ENCODE measurements around the gene WAS. TPM values are rescaled to one million over a fixed set of nuclear protein-coding genes. Genes with fewer than 3 reads are reported as not detected.

Gene WAS
- total and polyA plus RNA-seq, 2 of the 8 experiments (the other 6 are each of a cell fraction or from before 2014, with no cell fraction given), result 0.63 to 0.65 TPM

DNA sequence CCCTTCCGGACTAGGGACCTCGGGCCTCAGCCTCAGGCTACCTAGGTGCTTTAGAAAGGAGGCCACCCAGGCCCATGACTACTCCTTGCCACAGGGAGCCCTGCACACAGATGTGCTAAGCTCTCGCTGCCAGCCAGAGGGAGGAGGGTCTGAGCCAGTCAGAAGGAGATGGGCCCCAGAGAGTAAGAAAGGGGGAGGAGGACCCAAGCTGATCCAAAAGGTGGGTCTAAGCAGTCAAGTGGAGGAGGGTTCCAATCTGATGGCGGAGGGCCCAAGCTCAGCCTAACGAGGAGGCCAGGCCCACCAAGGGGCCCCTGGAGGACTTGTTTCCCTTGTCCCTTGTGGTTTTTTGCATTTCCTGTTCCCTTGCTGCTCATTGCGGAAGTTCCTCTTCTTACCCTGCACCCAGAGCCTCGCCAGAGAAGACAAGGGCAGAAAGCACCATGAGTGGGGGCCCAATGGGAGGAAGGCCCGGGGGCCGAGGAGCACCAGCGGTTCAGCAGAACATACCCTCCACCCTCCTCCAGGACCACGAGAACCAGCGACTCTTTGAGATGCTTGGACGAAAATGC is at the start of gene WAS (continued):
- TF ChIP-seq BRCA1 (IDR thresholded peaks at IDR 0.05; ENCODE audit: low read depth, low read length), result no peak
- TF ChIP-seq PHF8 (conservative IDR thresholded peaks at IDR 0.05; ENCODE audit: low read depth, low read length), result no peak
- no peak for TF ChIP-seq CHD1 (IDR thresholded peaks at IDR 0.05; ENCODE audit: low read depth, low read length)
- no peak for TF ChIP-seq TEAD4 (IDR thresholded peaks at IDR 0.05; ENCODE audit: low read depth, low read length)
- no peak for TF ChIP-seq ZNF274 (IDR thresholded peaks at IDR 0.05; ENCODE audit: borderline replicate concordance, extremely low read depth, low read length)
- no peak for TF ChIP-seq SIX5 (IDR thresholded peaks at IDR 0.05; ENCODE audit: low read depth, low read length)
- TF ChIP-seq CTCF (IDR thresholded peaks at IDR 0.05; ENCODE audit: control extremely low read depth in 1 of 3, insufficient read depth in 1 of 3, low read depth in 1 of 3, low read length in 3 of 3), result no peak
- TF ChIP-seq SP2 (IDR thresholded peaks at IDR 0.05; ENCODE audit: low read length), result no peak

Measured in H1 (cell line).